Heart right ventricle (tissue), 16 donors: ENCODE measurements around the gene IQSEC2. TPM values are rescaled to one million over a fixed set of nuclear protein-coding genes. Genes with fewer than 3 reads are reported as not detected.

Experiments used
- ATAC-seq, 8 donors: fragments of 200-7000 bp; cut with Tn5 transposase; one replicate each; pipeline ENCODE4 v1.9.1; 2020; ENCODE audit warnings: mild to moderate bottlenecking in 8 of 8, moderate library complexity in 8 of 8, moderate number of reproducible peaks in 1 of 8
- DNase-seq, 2 donors: peaks; one replicate each; pipeline ENCODE4 v3.0.0-alpha.2; 2020
- H3K27ac ChIP-seq, 10 donors: fragments of 200-600 bp; sonication (generic) in 2 of 10; one replicate each; pipeline versions ENCODE4 v1.5.0 to v1.8.0; 2020 to 2022; ENCODE audit warnings: mild to moderate bottlenecking in 3 of 10
- H3K27me3 ChIP-seq, 7 donors: fragments of 200-600 bp; one replicate each; pipeline ENCODE4 v1.8.0; 2021 to 2022; ENCODE audit warnings: mild to moderate bottlenecking in 2 of 7
- H3K36me3 ChIP-seq, 9 donors: fragments of 200-600 bp; sonication (generic) in 1 of 9; one replicate each; pipeline versions ENCODE4 v1.5.0 to v1.8.0; 2020 to 2022; ENCODE audit warnings: mild to moderate bottlenecking in 2 of 9
- H3K4me1 ChIP-seq, 9 donors: fragments of 200-600 bp; sonication (generic) in 1 of 9; one replicate each; pipeline versions ENCODE4 v1.5.0 to v1.8.0; 2020 to 2022; ENCODE audit warnings: mild to moderate bottlenecking in 4 of 9
- H3K4me3 ChIP-seq, 10 donors: fragments of 200-600 bp; sonication (generic) in 2 of 10; one replicate each; pipeline versions ENCODE4 v1.5.0 to v1.8.0; 2020 to 2022; ENCODE audit warnings: mild to moderate bottlenecking in 7 of 10, moderate library complexity in 2 of 10
- H3K9me3 ChIP-seq, 11 donors: fragments of 200-600 bp in 10 of 11; sonication (generic) in 2 of 11; one replicate each; pipeline versions ENCODE4 v1.5.0 to v1.8.0; 2013 to 2022; ENCODE audit warnings: mild to moderate bottlenecking in 2 of 11, control low read depth in 1 of 11, moderate library complexity in 1 of 11
- WGBS, 2 donors: extraction: QIAGEN DNeasy Blood & Tissue Kit; methylation state at CpG; one replicate each; pipeline ENCODE4 v1.1.7; 2013; ENCODE audit warnings: inconsistent platforms in 1 of 2; 5-methylcytosine and 5-hydroxymethylcytosine counted together
- intact Hi-C, 10 donors: fragments of 100-400 bp; cut with DNase I; formaldehyde crosslinking; loops; one replicate each; pipeline versions ENCODE4 v1.11.1 to v1.14.2; 2022
- polyA plus RNA-seq, 2 donors: library from polyadenylated mRNA; stranded (reverse); fragments of 200-250 nt; gene quantifications; one replicate each; pipeline ENCODE4 v1.2.3, GENCODE V29; 2013
- total RNA-seq, 10 donors: library from RNA; stranded (reverse); fragmentation: NEBNext Ultra II Directional in 3 of 10; extraction: Animal tissue kit (Norgen Biotek cat#: 25700) in 3 of 10; gene quantifications; one replicate each; pipeline versions ENCODE4 v1.2.1 to v1.2.4, GENCODE V29; 2021 to 2023
- TF ChIP-seq, protein P1 (sequence below), 9 donors: fragments of 200-600 bp; sonication (generic) in 2 of 9; IDR thresholded peaks; one replicate each; pipeline versions ENCODE4 v1.5.0 to v1.8.0; 2021 to 2022; ENCODE audit warnings: antibody characterized with exemption in 9 of 9, mild to moderate bottlenecking in 5 of 9, moderate library complexity in 1 of 9
- donor health status: Arrhythmogenic right ventricular cardiomyopathy.
- donor health status: ischemic (EF 13 %, LVEDD 7.1; RV severe dilation, severe dysfunction).
- donor health status: healthy with polysubstance abuse.
- donor health status: DM: no; HTN: yes; CAD: no.
- donor health status: DM: no; HTN: no; CAD: no.
- donor health status: ischemic (EF 25% LVEDD 6.9; RV normal size, moderate dysfunction).
- donor health status: ischemic (EF 25% LVEDD 5.7; RV mildly dilated, moderate dysfunction).
- donor health status: healthy.
- donor health status: DM: yes; HTN: yes; CAD: no.
- donor health status: Ischemic cardiomyopathy.
- donor health status: ischemic (EF 35%, LVEDD 5.7; RV mildly dilated, moderate dysfunction).
- donor health status: nonischemic (EF 11% LVEDD 7.7; RV severe dilation, severe dysfunction).
- donor health status: DM: yes; HTN: yes; CAD: no.
- donor health status: PGD.
- donor health status: ischemic (EF 29% LVEDD 5.4; RV normal size, mild dysfunction).
- donor health status: nonischemic (EF 23%, LVEDD 6.1; RV moderate dilation, normal function).

Gene IQSEC2
- total and polyA plus RNA-seq, 12 donors = 7.9 to 19.4 (median 10.7) TPM

DNA sequence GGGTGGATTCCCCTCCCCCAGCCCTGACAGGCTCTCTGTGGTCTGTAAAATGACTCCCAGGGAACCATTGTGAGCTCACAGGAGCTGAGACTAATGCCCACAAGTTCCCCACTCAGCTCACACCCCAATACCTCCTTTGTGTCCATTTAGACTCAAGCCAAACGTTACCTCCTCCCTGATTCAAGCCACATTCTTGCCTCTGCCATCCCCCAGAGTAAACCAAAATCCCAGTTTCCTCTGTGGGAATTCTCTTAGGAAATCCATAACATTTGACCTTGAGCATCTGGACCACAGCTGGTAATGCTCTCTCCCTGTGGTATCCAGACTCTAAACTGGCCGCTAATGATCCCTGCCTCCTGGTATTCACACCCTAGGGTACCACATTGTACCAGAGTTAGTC is 30.1 kb downstream of the IQSEC2 start:
- H3K27ac ChIP-seq = no peak overlapping the region
- WGBS, 2 donors = 63 to 76% methylated on average over 2 of the region's 2 CpGs
- H3K36me3 ChIP-seq = peaks cover 0 to 37% (median 0%) of the 10 kb centered on the region in 9 donors
- no peak for ATAC-seq
- no peaks in the 10 kb centered on the region for H3K9me3 ChIP-seq
- H3K4me1 ChIP-seq = no peaks in the 10 kb centered on the region
- no peak overlapping the region for H3K4me3 ChIP-seq
- TF ChIP-seq, protein P1, sequence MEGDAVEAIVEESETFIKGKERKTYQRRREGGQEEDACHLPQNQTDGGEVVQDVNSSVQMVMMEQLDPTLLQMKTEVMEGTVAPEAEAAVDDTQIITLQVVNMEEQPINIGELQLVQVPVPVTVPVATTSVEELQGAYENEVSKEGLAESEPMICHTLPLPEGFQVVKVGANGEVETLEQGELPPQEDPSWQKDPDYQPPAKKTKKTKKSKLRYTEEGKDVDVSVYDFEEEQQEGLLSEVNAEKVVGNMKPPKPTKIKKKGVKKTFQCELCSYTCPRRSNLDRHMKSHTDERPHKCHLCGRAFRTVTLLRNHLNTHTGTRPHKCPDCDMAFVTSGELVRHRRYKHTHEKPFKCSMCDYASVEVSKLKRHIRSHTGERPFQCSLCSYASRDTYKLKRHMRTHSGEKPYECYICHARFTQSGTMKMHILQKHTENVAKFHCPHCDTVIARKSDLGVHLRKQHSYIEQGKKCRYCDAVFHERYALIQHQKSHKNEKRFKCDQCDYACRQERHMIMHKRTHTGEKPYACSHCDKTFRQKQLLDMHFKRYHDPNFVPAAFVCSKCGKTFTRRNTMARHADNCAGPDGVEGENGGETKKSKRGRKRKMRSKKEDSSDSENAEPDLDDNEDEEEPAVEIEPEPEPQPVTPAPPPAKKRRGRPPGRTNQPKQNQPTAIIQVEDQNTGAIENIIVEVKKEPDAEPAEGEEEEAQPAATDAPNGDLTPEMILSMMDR (IDR thresholded peaks at IDR 0.05) = no peak
- DNase-seq = no peak
- intact Hi-C loops = no loop called here
- peaks cover 0 to 30% (median 0%) of the 10 kb centered on the region in 7 donors for H3K27me3 ChIP-seq

DNA sequence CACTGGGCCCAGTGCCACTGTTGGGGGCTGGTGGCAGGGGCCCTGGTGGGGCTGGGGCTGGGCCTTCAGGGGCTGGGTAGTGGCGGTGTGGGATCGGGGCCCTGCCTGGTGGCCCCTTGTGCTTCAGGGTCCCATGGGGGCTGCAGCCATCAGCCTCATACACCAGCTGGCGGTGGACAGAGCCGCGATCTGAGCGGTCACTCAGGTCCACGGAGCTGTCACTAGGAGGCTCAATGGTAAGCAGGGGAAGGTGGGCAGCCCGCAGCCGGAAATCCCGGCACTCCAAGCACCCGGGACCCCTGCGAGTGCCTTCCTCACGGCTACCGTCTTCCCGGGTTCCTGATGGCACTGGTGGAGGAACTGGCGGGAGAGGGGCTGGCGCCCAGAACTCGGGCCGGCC is 30.8 kb downstream of the IQSEC2 start:
- intact Hi-C loops = no loop called here
- H3K4me3 ChIP-seq = no peak overlapping the region
- no peaks in the 10 kb centered on the region for H3K9me3 ChIP-seq
- WGBS, 2 donors = 95% methylated on average over 18 to 19 of the region's 19 CpGs
- H3K27ac ChIP-seq = no peak overlapping the region
- TF ChIP-seq, protein P1 (IDR thresholded peaks at IDR 0.05) = no peak
- DNase-seq = no peak
- peaks cover 0 to 28% (median 0%) of the 10 kb centered on the region in 7 donors for H3K27me3 ChIP-seq
- peaks cover 0 to 42% (median 0%) of the 10 kb centered on the region in 9 donors for H3K36me3 ChIP-seq
- ATAC-seq = no peak
- no peaks in the 10 kb centered on the region for H3K4me1 ChIP-seq

DNA sequence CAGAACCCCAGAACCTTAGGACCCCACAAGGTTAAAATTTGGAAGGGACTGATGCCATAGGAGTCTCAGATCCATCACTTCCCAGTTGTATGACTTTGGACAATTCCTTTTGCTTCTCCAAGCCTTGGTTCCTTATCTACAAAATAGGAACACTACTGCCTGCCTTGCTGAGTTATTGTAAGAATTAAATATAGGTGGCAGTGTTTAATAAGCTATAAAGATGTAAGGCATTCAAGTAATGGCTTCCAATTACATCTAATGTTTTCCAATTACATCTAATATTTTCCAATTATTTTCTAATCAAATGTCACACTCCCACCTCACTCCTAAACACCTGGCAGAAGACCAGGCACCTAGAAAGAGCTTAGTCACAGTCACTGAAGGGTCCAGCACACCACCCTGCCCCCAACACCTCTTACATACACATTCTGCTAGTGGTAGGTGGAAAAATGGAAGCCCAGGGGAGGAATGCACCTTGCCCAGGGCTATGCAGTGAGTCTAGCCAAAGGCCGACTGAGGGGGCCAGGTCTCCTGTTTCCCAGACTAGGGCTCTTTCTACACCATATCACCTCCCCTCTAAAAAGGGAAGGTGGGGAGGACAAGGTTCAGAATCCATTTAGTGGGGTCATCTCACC is 31.9 kb downstream of the IQSEC2 start:
- no peaks in the 10 kb centered on the region for H3K9me3 ChIP-seq
- DNase-seq = no peak
- ATAC-seq = no peak
- intact Hi-C loops = no loop called here
- TF ChIP-seq, protein P1 (IDR thresholded peaks at IDR 0.05) = no peak
- H3K4me3 ChIP-seq = no peak overlapping the region
- peaks cover 0 to 42% (median 0%) of the 10 kb centered on the region in 9 donors for H3K36me3 ChIP-seq
- peaks cover 0 to 36% (median 0%) of the 10 kb centered on the region in 7 donors for H3K27me3 ChIP-seq
- H3K4me1 ChIP-seq = no peaks in the 10 kb centered on the region
- no peak overlapping the region for H3K27ac ChIP-seq
- 96 to 100% methylated on average over 1 of the region's 1 CpG for WGBS, 2 donors

DNA sequence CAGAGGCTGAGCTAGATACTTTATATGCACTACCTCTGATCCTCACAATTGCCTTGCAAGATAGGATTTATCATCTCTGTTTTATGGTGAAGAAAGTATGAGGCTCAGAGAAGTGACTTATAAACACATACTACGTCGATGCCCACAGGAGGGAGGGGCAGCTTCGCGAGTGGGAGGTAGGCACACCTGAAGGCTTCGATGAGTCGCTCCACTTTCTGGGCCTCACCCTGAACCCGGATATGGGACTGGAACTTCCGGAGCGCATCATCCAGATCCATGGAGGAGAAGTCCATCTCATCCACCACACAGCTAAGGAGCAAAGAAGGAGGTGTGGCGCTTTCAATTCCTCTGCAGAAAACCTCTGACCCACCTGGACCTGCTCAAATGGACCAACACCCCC is 33.5 kb downstream of the IQSEC2 start:
- no peak overlapping the region for H3K27ac ChIP-seq
- no peaks in the 10 kb centered on the region for H3K9me3 ChIP-seq
- intact Hi-C loops = no loop called here
- H3K4me1 ChIP-seq = no peaks in the 10 kb centered on the region
- DNase-seq (no peak), ATAC-seq (no peak)
- peaks cover 0 to 32% (median 0%) of the 10 kb centered on the region in 7 donors for H3K27me3 ChIP-seq
- H3K4me3 ChIP-seq = no peak overlapping the region
- H3K36me3 ChIP-seq = peaks cover 0 to 39% (median 0%) of the 10 kb centered on the region in 9 donors
- TF ChIP-seq, protein P1 (IDR thresholded peaks at IDR 0.05) = no peak
- WGBS, 2 donors = 94 to 98% methylated on average over 9 to 10 of the region's 10 CpGs
